GM21825 (cell line): ENCODE measurements around the gene FCRLB.
"Not testable (repeated sequence)": the region's sequence is repeated elsewhere in the genome, so short reads cannot be mapped to it uniquely, and the experiment has no call there.

Source experiments
- ATAC-seq: cut with Tn5 transposase; IDR thresholded peaks from one replicate; pipeline ENCODE4 v1.9.1; 2021; ENCODE audit warnings: mild to moderate bottlenecking, moderate library complexity; ENCODE audit not compliant: unreplicated experiment

FCRLB gene

DNA sequence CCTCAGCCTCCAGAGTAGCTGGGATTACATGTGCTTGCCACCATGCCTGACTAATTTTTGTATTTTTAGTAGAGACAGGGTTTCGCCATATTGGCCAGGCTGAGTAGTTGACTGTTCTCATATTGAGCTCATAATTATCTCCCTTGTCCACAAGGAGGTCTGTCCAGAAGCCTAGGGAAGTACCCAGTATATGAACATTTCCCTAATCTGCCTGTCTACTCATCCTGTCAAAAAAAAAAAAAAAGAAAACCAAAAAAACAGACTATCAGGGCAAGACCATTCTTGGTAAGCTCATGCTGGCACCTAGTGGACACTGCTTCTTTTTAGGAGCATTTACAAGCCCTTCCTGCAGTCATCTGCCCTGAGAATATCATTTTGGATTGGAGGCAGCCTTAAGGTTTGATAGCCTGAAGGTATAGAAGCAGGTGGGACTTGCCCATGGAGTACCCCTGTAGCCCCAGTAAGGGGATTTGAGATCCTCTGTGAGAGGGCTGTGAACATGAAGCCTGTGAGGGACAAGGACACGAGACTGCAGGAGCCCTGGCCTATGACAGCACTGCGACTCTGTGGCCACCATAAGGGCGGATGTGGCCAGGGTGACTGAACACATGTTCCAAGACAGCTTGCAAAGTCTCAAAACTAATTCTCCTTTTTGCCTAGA is 17.4 kb downstream of the FCRLB start:
- ATAC-seq: peak; percentile 62

DNA sequence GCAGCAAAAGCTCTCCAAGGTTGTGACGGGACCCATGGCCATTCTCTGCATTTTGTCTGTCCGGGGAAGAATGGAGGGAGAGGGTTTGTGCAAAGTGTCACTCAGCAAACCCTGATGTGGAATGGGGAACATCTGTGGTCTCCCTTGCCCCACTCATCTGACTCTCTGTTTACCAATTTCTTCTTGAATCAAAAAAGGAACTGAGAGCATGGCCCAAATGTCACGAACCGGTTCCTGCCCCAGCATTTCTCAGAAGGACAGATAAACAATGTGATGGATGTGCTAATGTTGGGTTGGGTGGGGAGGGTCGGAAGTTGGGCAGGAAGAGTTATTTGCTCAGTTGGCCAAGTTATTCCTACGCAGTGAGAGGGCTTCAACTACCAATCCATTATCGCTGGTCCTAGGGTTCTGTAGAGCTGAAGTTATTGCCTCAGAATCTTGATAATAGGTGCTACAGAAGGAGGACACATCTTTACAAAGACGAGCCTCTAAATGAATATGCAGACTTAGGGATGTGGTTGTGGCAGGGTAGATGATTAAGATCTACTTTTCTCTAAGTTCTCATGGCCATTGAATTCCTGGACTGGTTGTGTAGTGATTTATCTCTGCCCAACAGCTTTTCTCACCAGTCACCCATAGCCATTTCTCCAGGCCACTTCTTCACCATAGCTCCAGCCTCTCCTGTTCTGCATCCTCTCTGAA is 18.7 kb downstream of the FCRLB start:
- no peak for ATAC-seq

DNA sequence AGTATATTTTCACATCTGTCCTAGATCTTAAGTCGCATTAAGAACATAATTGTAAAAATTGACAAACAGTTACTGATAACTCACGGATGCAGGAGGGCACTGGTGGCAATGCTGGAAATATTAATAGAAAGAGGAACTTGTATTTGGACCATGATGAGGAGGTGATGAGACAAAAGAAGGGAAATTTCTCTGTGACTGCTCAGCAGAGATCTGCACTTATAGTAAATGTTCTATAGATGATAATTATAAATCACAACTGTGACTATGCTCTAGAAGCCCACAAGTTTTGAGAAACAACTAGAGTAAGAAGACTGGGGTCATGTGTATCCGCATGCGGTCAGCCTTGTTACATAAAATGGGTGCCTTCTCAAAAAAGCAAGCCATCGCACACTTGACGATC is 19.6 kb downstream of the FCRLB start:
- no peak for ATAC-seq

- no peak for ATAC-seq
These were observed 21.9 kb downstream of the FCRLB start for GRCh38 chr1:161743231-161743630.

GRCh38 chr1:161747801-161748200 is 26.5 kb downstream of the FCRLB start:
- ATAC-seq: no peak

DNA sequence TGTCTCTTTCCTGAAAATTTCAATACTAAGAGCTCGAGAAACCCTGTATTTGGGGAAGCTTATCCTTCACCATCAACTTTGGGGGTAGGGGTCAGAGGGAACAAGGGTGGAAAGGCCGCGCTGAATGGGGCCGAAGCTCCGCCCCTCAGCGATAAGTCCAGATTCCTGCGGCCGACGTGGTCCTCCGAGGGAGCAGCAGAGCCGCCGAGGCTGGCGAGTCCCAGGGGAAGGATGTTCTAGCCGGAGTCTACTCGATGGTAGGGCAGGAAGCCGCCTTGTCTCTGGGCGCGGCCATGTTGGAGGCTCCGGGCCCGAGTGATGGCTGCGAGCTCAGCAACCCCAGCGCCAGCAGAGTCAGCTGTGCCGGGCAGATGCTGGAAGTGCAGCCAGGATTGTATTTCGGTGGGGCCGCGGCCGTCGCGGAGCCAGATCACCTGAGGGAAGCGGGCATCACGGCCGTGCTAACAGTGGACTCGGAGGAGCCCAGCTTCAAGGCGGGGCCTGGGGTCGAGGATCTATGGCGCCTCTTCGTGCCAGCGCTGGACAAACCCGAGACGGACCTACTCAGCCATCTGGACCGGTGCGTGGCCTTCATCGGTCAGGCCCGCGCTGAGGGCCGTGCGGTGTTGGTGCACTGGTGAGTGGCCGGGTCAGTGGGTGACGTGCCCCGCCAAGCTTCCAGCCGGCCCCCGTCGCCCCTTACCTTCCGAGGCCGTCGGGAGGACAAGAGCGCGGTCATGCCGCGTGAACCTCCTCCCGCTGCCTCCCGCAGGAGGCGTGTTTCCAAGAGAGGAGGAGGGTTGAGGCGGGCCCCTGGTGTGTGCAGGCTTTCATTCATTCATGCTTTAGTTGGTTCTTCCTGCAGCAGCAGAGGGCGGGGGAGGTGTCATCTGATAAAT is 28.4 kb downstream of the FCRLB start, which contains the start of gene DUSP12:
DUSP12 (plus strand) TSS at position 278 of the 899 bp plus-strand sequence; CDS start at position 294, 16 bp downstream.
- ATAC-seq: peak; percentile 98

DNA sequence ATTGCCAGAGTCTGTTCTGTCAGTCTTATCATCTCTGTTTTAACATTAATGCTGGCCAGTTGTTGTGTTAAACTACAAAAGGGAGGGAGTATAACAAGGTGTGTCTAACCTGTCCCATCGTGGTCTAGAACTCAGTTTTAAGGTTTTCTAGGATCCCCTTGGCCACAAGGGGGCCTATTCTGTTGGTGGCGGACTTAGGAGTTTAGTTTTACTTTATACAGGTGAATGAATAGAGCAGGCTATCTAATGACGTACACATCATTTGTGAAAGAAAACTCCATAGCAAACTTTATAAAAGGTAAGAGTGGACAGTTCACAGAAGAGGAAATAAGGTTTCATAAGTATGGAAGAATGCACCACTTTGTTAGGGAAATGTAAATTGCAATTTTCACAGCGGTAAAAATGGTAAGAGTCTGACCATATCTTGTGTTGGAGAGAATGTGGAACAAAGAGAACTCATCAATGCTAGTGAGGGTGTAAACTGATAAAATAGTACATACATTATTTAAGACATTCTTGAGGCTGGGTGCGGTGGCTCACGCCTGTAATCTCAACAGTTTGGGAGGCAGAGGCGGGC is 42.3 kb downstream of the FCRLB start:
- no peak for ATAC-seq

DNA sequence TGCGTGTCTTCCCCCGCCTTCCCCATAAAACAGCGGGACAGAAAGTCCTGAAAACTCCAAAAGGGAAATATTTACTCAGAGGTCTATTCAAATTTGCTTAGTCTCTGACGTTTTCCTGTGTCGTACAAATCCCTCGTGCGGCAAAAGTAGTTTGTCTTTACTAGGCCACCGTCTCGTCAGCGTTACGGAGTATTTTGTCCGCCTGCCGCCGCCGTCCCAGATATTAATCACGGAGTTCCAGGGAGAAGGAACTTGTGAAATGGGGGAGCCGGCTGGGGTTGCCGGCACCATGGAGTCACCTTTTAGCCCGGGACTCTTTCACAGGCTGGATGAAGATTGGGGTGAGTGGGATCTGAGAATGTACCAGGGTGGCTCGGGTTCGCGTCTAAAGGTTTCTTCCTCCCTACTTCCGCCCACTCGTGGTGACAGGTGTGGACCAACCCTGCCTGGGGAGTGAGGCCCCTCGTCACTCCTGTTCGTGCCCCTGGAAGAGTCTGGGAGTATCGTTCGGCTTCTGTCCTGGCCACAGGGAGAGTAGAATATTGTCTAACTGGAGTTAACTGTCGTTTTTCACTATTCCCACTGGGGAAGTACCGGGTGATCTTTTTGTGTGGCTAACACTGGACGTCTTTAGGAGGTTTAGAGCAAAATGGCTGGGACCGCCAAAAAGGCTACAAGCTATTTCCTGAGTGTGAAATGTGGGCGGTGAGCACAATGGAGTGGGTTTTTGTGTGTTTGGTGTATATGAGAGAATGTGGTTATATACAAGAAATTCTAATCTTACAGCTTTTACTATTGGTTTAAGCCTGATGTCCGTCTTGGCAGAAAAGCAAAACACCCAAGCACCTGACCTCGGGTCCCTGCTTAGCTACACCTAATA is 45.0 kb downstream of the FCRLB start, which contains the start of gene ATF6:
ATF6 (plus strand) TSS at position 219 of the 880 bp plus-strand sequence; CDS start at position 260, 41 bp downstream.
- peak; percentile 64 for ATAC-seq

DNA sequence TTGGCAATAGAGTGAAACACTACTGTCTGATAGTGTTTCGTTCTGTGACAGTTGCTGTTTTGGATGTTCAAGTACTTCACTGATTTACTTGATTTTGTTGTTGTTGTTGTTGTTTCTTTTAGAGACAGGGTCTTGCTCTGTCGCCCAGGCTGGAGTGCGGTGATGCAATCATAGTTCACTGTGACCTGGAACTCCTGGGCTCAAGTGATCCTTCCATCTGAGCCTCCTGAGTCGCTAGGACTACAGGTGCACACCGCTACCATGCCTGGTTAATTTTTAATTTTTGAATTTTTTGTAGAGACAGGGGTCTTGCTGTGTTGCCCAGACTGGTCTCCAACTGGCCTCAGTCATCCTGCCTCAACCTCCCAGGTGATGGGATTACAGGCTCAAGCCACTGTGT is 47.1 kb downstream of the FCRLB start:
- ATAC-seq: no peak

DNA sequence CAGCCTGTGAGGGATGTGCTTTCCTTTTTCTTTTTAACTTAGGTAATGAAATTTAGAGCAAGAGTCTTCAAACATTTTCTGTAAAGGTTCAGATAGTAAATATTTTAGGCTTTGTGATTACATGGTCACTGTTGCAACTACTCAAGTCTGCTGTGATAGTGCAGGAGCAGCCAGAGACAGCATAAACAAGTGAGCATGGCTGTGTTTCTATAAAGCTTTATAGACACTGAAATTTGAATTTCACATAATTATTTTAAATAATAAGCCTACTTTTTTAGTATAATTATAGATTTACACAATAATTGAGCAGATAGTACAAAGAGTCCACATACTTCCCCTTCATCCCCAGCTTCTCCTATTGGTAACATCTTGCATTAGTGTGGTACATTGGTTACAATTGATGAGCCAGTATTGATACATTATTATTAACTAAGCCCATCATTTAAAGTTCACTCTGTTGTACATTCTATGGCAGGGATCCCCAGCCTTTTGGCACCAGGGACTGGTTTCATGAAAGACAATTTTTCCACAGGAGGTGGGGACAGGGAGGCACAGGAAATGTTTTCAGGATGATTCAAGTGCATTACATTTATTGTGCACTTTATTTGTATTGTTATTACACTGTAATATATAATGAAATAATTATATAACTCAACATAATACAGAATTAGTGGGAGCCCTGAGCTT is 47.8 kb downstream of the FCRLB start:
- no peak for ATAC-seq

DNA sequence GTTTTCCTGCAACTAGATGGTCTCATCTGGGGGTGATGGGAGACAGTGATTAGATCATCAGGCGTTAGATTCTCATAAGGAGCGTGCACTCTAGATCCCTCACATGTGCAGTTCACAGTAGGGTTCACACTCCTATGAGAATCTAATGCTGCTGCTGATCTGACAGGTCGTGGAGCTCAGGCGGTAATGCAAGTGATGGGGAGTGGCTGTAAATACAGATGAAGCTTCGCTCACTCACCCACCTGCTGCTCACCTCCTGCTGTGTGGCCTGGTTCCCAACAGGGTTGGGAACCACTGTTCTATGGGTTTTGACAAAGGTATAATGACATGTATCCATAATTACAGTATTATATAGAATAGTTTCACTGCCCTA is 48.3 kb downstream of the FCRLB start:
- not testable (repeated sequence) for ATAC-seq

DNA sequence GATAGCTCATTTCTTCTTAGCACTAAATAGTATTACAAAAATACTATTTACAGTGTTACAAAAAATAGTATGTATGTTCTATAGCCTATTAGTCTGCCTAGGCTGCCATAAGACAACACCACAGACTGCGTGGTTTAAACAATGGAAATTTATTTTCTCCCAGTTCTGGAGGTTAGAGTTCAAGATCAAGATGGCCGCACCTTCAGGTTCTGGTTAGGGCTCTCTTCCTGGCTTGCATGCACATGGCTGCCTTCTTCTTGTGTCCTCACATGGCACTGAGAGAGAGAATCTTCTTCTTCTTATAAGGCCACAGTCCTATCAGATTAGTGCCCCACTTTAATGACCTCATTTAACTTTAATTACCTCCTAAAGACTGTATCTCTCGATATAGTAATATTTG is 48.9 kb downstream of the FCRLB start:
- ATAC-seq: no peak

DNA sequence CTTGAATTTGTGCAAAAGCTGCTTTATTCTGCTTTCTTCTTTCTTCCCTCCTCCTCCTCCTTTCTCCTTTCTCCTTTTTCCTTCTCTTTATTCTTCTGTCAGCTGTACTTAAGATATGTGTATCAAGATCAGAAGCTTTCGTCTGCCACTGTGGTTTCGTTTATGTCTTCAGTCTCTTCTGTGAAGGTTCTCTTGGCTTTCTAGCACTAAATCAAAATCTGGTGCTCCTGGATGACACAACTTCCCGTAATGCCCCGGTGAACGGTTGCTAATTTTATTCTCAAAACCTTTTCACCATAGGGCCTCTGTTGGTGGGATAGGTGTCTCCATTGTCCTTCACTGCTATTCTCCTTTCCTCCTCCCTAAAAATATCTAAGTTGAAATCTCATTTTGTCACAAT is 49.8 kb downstream of the FCRLB start:
- no peak for ATAC-seq

GRCh38 chr1:161771973-161772372 is 50.6 kb downstream of the FCRLB start:
- no peak for ATAC-seq

DNA sequence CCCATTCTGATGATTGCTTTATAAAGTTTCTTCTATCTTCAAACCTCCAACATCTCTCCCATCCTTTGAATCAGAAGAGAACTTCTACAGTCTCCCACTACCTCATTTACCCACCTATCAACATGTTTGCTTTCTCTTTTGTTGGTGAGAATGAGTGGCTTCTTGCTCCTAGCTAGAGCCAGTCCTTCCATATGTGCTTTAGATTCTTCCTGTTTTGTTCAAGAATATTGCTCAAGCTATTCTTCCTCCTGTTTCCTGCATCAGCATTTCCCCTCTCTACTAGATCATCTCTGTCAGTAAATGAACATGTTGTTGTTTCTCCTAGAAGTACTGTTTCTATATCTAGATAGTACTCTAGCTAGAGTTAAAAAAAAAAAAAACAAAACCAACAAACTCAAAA is 51.1 kb downstream of the FCRLB start:
- no peak for ATAC-seq

DNA sequence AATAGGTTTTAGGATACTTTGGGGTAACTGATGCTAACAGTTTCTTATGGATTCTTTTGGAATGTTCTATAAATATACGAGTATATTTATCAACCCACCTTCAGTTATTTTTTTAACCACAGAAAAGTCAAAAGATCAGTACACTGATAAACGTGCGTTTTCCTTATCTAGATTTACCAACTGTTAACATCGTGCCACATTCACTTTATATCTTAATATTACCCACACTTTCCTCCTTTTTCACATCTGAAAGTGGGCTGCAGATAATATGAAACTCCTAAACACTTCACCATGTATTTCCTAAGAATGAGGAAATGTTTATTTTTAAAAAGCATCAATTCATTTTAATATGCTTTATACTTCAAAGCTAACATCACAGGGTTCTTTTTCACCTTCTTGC is 52.4 kb downstream of the FCRLB start:
- ATAC-seq: no peak

DNA sequence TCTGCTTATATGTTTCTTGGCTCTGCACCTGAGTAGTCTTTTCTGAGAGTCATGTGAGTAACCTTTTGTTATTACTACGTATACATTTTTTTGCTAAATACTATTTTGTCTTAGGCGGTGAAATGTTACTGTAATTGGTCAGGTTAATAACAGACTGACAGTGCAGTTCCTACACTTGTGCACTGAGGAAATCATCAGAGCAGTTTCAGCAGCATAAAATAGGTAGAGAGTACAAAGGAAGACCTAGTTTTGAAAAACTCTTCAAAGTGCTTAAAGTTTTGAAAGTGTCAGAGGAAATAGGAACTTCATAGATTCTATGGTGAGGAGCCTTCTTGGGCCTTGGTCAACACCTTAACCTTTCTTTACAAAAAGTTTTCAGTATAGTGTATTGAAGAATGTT is 55.9 kb downstream of the FCRLB start:
- ATAC-seq: no peak
